GM19397 (cell line): ENCODE results near the gene NARF.

Experiments
- ATAC-seq: cut with Tn5 transposase; IDR thresholded peaks from one replicate; pipeline ENCODE4 v1.9.1; 2021; ENCODE audit warnings: mild to moderate bottlenecking, moderate library complexity; ENCODE audit not compliant: unreplicated experiment

NARF gene

DNA sequence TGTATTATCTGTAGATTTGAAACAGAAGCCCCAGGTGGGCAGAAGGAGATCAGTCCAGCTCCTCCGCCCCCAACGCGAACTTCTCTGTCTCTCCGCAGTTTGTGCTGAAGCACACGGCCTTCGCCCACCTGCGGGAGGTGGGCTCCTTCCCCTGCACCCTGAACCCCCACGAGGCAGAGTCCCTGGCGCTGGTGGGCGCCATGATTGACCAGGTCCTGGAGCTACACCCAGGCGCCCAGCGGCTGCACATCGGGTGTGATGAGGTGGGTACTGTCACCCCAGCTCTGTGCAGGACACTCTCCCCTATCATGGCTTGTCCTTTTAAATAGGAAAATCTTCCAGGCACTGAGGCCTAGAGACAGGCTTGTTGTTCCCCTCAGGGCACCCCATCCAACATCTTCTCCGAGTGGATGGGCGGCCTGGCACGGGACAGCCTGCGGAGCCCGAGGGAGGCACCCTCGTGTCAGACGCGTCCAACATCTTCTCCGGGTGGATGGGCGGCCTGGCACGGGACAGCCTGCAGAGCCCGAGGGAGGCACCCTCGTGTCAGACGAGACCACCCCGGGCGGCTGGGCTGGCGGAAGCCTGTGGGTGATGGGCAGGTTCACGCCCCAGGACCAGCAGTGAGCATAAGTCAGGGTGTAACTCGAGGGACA lies 24.9 kb upstream of the NARF start:
- ATAC-seq: no peak

DNA sequence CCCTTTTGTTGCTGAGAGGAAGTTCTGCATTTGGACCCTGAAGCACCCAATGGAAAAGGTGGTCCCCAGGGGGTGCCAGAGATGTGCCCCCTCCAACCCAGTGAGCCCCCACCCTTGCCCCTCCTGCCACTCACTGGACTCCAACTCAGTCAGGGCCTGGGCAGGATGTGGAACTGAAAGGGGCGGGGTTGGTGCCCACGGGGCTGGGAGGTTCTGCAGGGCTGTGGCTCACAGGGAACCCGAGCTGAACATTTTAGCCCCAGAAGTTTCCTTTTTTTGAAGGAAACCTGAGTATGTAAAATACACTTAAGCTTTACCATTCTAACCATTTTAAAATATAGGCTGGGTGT lies 24.4 kb upstream of the NARF start:
- no peak for ATAC-seq

DNA sequence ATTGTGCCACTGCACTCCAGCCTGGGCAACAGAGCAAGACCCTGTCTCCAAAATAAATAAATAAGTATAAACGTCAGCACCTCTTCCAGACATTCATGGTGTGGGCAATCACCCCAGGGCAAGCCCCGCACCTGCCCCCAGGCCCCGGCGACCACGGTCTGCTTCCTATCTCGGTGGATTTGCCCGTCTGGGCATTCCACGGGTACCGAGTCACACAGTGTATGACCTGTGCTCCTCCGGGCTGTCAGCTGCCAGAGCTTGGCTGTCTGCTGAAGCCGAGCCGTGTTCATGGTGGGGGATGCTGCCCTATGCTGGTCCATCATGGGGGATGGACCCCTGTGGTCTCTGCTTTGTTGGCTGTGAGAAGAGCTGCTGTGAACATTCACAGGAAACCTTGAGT lies 23.4 kb upstream of the NARF start:
- no peak for ATAC-seq

DNA sequence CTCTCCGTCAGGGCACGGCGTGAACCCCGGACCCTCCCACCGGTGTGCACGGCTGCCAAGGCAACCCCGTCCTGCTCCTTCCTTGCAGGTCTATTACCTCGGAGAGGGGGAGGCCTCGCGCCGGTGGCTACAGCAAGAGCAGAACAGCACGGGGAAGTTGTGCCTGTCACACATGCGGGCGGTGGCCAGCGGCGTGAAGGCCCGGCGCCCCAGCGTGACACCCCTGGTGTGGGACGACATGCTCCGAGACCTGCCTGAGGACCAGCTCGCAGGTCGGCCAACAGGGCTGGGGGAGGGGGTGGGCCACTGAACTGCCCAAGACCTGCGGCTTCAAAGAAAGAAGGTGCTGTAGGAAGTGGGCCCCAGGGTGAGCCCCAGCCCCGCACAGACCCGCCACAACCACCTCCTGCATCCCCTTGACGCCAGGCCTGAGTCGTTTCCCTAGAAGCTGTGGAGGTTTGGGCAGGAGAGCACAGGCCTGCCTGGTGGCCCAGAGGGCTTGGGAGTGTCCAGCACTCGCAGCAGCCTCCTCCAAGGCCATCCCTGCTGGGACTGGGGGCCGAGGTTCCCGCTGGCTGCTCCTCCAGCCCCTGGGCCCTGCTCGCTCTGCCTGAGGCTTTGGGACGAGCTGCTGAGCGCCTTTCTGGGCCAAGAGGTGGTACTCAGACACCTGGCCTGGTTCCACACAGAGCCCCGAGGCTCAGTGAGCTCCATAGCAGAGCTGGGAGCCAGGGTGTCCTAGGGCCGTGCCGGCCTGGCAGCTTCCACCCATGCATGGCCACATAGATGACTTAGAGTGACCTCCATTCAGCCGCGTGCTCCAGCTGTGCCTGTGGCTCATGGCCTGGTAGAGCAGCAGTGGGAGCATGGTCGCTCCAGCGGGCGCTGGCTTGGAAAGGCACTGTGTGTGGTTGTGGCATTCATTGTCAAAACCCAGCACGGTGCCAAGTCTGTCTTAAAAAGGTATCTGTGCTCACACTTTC lies 22.6 kb upstream of the NARF start:
- ATAC-seq: no peak

DNA sequence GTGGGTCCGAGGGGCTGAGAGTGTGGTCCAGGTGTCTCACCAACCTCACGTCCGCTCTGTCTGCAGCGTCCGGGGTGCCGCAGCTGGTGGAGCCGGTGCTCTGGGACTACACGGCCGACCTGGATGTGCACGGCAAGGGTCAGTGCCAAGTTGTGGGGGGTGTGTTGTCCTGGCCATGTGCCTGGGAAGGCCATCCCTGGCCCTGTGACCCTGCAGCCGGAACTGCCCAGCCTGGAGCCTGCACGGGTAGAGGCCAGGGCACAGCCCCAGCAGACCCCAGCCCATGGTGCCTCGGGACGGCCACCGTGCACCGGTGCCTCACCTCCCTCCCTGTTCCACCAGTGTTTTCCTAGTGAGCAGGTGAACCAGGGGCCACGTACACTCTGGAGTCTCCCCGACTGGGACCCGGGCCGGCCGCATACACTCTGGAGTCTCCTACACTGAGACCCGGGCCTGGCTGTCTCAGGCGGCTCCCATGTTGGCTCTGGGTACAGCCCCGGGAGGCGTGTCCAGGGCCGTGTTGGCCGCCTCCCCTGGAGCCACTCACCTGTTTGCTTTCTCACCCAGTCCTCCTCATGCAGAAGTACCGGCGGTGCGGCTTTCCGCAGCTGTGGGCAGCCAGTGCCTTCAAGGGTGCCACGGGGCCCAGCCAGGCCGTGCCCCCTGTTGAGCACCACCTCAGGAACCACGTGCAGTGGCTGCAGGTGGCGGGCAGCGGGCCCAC lies 21.8 kb upstream of the NARF start:
- no peak for ATAC-seq

DNA sequence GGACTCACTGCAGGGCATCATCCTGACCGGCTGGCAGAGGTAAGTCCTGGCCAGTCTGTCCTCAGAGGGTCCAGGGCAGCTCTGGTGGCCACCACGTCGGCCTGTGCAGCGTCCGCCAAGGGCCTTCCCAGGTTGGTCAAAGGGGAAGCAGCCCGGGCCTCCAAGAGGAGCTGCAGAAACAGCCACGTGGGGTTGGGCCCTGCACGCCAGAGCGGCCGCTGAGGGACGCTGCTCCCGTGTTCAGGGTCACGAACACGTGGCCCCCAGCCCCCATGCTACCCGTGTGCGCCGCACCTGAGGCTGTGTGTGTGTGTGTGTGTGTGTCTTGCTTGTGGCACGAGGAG lies 21.2 kb upstream of the NARF start:
- ATAC-seq: no peak

DNA sequence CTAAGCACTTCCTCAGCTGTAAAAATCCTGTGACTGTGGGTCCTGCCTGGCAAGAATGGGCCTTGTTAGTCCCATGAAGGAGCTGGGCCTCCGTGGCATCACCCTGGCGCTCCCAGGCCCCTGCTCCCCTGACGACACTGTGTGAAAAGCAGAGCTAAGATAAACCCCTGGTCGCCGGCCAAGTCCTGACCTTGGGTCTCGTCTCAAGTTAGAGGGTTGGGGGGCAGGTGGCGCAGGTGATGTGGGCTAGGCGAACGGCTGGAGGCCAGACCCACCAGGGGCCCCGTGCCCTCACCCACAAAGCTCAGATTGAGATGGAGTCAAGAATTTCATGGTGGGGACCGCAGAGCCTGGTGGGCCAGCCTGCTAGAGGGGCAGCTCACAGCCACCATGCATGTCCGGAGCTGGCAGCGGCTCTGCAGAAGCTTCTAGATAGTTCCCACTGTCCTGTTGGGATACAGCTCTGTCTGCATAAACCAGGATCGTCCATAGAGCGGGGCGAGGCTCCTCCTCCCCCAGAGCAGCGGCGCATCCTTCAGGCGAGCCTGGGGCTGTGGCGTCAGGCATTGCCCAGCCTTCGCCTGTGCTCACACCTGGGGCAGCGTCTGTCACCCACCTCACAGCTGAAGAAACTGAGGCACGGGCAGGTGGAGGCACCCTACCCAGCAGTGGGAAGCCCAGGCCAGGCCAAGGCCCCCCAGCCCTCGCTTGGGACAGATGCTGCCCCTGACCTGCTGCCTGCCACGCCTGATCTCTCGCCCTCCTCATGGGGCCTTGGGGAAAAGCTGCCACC lies 19.9 kb upstream of the NARF start:
- ATAC-seq: no peak

DNA sequence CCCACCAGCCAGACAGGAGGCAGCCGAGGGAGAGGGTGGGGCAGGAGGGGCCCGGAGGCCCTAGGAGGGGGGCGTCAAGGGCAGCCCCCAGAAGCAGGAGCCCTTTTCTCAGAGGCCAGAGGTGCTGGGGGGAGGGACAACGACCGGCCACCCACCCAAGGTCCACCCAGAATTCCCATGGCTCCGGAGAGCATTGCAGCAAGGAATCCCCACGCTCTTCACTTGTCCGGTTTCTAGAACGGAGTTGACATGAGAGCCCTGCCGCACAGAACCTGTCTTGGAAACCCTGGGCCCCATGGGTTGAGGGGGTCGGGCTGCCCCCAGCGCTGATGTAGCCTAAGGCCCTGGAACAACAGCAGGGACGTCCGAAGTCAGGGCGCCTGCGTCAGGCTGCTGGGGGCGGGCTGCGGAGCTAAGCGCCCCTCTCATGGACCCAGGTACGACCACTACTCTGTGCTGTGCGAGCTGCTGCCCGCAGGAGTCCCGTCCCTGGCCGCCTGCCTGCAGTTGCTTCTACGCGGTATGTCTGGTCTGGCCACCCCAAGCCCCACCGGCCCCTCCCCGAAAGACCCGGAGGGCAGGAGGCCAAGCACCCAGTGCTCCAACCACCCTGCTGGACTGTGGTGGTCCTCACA lies 19.2 kb upstream of the NARF start:
- no peak for ATAC-seq

- ATAC-seq: no peak
Measured at GRCh38 chr17:82439829-82440365, 18.6 kb upstream of the NARF start.

DNA sequence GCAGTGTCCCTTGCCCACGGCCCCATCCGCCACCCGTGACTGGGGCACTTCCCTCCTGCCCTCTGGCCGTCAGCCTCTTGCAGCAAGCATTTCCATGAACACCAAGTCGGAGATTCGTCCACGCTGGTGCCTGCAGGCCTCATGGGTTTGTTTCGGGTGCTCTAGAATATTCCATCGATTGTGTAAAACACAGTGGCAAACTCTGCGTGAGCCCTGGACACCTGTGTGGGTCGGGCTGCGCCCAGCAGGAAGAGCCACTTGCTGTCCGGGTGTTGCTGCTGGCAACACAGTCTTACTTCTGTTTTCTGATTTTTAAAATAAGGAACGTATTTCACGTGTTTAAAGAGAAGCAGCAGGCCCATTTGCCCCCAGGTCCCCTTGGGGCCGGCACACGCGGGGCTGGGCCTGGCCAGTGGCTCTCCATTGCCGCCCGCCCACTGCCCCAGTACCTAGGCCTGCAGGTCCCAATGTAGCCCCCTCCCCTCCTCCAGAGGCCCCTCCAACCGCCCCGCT lies 18.0 kb upstream of the NARF start:
- no peak for ATAC-seq

GRCh38 chr17:82440991-82441627 lies 17.4 kb upstream of the NARF start:
- ATAC-seq: no peak

DNA sequence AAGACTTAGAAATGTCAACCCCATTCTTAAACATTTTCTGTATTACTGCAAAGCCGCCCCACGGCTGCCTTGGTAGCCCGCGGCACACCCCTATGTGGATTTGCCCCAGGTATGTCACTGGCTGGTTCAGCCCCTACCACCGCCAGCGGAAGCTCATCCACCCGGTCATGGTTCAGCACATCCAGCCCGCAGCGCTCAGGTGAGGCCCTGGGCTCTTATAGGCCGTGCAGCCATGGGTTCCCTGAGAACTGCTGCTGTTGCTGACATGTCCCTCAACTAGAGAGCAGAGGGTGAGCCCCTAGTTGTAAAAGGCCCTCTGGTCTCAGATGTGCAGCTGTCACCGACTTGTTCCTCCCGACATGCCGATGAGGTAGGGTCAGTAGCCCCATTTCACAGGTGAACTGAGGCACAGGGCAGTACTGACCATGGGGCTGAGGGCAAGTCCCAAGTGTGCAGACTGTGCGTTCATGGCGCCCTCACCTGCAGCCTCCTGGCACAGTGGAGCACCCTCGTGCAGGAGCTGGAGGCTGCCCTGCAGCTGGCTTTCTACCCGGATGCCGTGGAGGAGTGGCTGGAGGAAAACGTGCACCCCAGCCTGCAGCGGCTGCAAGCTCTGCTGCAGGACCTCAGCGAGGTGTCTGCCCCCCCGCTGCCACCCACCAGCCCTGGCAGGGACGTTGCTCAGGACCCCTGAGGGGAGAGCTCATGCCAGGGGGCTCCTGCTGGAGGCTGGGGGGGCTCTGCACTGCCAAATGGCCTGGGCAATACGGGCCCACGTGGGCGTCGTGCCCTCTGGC lies 16.7 kb upstream of the NARF start:
- ATAC-seq: no peak

GRCh38 chr17:82442643-82443464 lies 15.7 kb upstream of the NARF start:
- no peak for ATAC-seq

DNA sequence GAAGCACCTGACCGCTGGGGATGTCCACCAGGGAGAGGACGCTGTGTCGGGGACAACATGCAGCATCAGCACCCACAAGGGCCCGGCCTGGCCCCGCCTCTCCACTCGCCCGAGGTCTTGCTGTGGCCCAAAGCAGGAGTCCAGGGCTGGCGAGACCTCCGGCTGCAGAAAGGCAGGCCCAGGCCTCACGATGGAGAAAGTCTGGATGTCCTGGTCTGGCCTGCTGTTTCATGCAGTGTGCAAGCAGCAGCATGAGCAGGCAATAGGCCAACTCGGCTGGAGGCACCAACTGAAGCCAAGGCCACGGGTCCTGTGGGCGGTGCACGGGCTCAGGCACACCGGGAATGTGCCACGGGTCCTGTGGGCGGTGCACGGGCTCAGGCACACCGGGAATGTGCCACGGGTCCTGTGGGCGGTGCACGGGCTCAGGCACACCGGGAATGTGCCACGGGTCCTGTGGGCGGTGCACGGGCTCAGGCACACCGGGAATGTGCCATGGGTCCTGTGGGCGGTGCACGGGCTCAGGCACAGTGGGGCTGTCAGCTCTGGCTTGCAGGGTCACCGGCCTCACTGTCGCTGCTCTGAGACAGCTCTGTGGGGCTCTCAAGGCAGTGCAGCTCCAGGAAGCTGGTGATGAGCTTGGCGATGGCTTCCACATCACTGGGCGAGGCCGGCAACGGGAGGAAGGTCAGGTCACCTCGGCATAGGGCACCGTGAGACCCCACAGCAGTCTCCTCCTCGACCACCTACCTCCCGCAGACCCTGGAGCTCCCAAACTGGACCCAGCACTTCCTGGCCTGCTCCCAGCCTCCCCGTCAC lies 14.9 kb upstream of the NARF start:
- no peak for ATAC-seq

- ATAC-seq: no peak
Measured at GRCh38 chr17:82444284-82444893, 14.2 kb upstream of the NARF start.

DNA sequence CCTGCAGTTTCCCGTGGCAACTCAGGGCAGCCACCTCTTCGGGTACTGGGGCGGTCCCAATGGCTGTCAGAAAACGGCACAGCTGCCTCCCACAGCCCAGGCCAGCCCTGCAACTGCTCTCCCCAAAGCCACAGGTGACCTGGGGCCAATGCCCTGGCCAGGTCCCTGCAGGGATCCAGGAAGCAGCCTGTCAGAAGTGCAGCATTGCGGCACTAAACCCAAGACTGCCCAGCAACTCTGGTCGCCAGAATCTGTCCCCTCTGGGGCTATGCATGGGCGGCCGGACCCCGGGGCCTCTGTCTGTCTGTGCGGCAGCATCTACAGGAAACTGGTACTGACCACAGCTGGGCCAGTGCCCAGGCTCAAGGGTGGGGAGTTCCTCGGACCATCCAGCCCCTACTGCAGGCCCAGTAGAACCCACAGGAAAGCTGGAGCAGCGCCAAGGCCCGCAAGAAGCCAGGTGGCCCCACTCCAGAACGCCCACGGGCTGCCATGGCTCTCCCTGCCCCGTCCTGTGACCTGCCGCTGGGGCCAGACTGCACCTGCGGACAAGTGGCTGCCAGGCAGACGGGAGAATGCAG lies 13.5 kb upstream of the NARF start:
- ATAC-seq: no peak
